K562 (cell line): ENCODE results near the gene ATG4D. TPM values are rescaled to one million over a fixed set of nuclear protein-coding genes. Genes with fewer than 3 reads are reported as not detected.

Experiments used
- microRNA counts: library from miRNA; unstranded; fragments of <30 nt; microRNA quantifications from one replicate; lab custom pipeline; 2016
- microRNA-seq: library from miRNA; unstranded; fragments of <30 nt; microRNA quantifications from one replicate; pipeline ENCODE4, GENCODE V29; 2018; ENCODE audit warnings: borderline microRNAs expressed
- polyA plus RNA-seq, 8 experiments: library from polyadenylated mRNA; depleted of rRNA in 4 of 8; stranded (reverse) in 5 of 8; unstranded in 3 of 8; fragments of >200 nt; fragmentation: Nextera tagmentation in 2 of 8; fragmentation: Illumina TruSeq in 1 of 8; extraction: Ambion mirVana in 2 of 8; extraction: Trizol in 1 of 8; gene quantifications; 2 replicates each; pipeline versions ENCODE4 v1.2.1 to v1.2.3, GENCODE V29; 2011 to 2014; ENCODE audit warnings: inconsistent platforms in 1 of 8, missing spikeins in 1 of 8
- small RNA-seq: library from RNA; depleted of rRNA; stranded (forward); fragments of <200 nt; gene quantifications from one replicate; pipeline ENCODE3, GENCODE V24; 2014
- total RNA-seq, 7 experiments: library from RNA; depleted of rRNA in 6 of 7; stranded (reverse); fragments of >200 nt in 6 of 7; fragmentation: Illumina TruSeq in 2 of 7; extraction: Trizol in 2 of 7; gene quantifications; 2 replicates each; pipeline versions ENCODE4 v1.2.1 to v1.2.3, GENCODE V29; 2011 to 2021; ENCODE audit warnings: low replicate concordance in 1 of 7

The ATG4D gene
- total and polyA plus RNA-seq, 9 of the 15 experiments (the other 6 are each of a cell fraction or from before 2014, with no cell fraction given): 0.51 to 66.1 (median 22.9) TPM

MicroRNAs encoded within 50 kb of the gene (microRNA counts, 767-probe panel; counts per million panel counts)
- microRNA hsa-miR-1238 (lab: Ali Mortazavi, UCI): not detected

Small RNA genes within 50 kb of the gene (microRNA-seq; reads per million reads assigned to microRNA genes)
- not detected for gene MIR1238

Small RNA genes within 50 kb of the gene (small RNA-seq; reads per million reads assigned to genes)
- gene MIR1238 (0.11 reads per million), gene RNU7-140P (not detected)

Other genes starting within 250 kb of the ATG4D start
Only the 7 nearest of the 16 such genes appear.
- 78.3 and 99.2 TPM in 2 replicates for gene KEAP1, start 40.5 kb upstream of the ATG4D start, total RNA-seq (2014; rRNA removed)
- 52.7 and 64.4 TPM in 2 replicates for gene KEAP1, start 40.5 kb upstream of the ATG4D start, total RNA-seq (2014; rRNA removed; fragmentation: Illumina TruSeq; extraction: Trizol)
- gene KEAP1, start 40.5 kb upstream of the ATG4D start, total RNA-seq (2015; rRNA removed; fragmentation: Illumina TruSeq; extraction: Trizol): 81.5 and 82.9 TPM in 2 replicates
- gene KEAP1, start 40.5 kb upstream of the ATG4D start, total RNA-seq (2021): 95.6 and 96.4 TPM in 2 replicates
- gene KEAP1, start 40.5 kb upstream of the ATG4D start, polyA plus RNA-seq (2011; rRNA removed): 62.6 and 72.0 TPM in 2 replicates
- 56.1 and 61.8 TPM in 2 replicates for gene KEAP1, start 40.5 kb upstream of the ATG4D start, polyA plus RNA-seq (2014; fragmentation: Illumina TruSeq; extraction: Trizol)
- gene KEAP1, start 40.5 kb upstream of the ATG4D start, polyA plus RNA-seq (2014; fragmentation: Nextera tagmentation; extraction: Ambion mirVana): 1 to 10 TPM; 2.1 to 8.3 TPM
- 64.3 and 67.5 TPM in 2 replicates for gene KEAP1, start 40.5 kb upstream of the ATG4D start, polyA plus RNA-seq (2014; rRNA removed)
- gene S1PR5, start 26.5 kb upstream of the ATG4D start, total RNA-seq (2014; rRNA removed): 0.18 and 0.37 TPM in 2 replicates
- 0.26 TPM in 1 of 2 replicates, not detected in the other for gene S1PR5, start 26.5 kb upstream of the ATG4D start, total RNA-seq (2014; rRNA removed; fragmentation: Illumina TruSeq; extraction: Trizol)
- gene S1PR5, start 26.5 kb upstream of the ATG4D start, total RNA-seq (2015; rRNA removed; fragmentation: Illumina TruSeq; extraction: Trizol): 0.11 TPM in 1 of 2 replicates, not detected in the other
- gene S1PR5, start 26.5 kb upstream of the ATG4D start, total RNA-seq (2021): 0.16 and 0.35 TPM in 2 replicates
- gene S1PR5, start 26.5 kb upstream of the ATG4D start, polyA plus RNA-seq (2011; rRNA removed): 0.14 and 0.54 TPM in 2 replicates
- gene S1PR5, start 26.5 kb upstream of the ATG4D start, polyA plus RNA-seq (2014; fragmentation: Illumina TruSeq; extraction: Trizol): 0.17 TPM in 1 of 2 replicates, not detected in the other
- under 1 TPM in 1 of 2 experiments, not detected in 1; 0.03 TPM for gene S1PR5, start 26.5 kb upstream of the ATG4D start, polyA plus RNA-seq (2014; fragmentation: Nextera tagmentation; extraction: Ambion mirVana)
- gene S1PR5, start 26.5 kb upstream of the ATG4D start, polyA plus RNA-seq (2014; rRNA removed): 0.12 and 0.49 TPM in 2 replicates
- gene KRI1, start 22.1 kb downstream of the ATG4D start, total RNA-seq (2014; rRNA removed): 44.6 and 50.3 TPM in 2 replicates
- gene KRI1, start 22.1 kb downstream of the ATG4D start, total RNA-seq (2014; rRNA removed; fragmentation: Illumina TruSeq; extraction: Trizol): 21.9 and 22.0 TPM in 2 replicates
- gene KRI1, start 22.1 kb downstream of the ATG4D start, total RNA-seq (2015; rRNA removed; fragmentation: Illumina TruSeq; extraction: Trizol): 24.7 and 25.0 TPM in 2 replicates
- 34.3 and 37.7 TPM in 2 replicates for gene KRI1, start 22.1 kb downstream of the ATG4D start, total RNA-seq (2021)
- gene KRI1, start 22.1 kb downstream of the ATG4D start, polyA plus RNA-seq (2011; rRNA removed): 20.0 and 22.8 TPM in 2 replicates
- gene KRI1, start 22.1 kb downstream of the ATG4D start, polyA plus RNA-seq (2014; fragmentation: Illumina TruSeq; extraction: Trizol): 35.2 and 37.7 TPM in 2 replicates
- gene KRI1, start 22.1 kb downstream of the ATG4D start, polyA plus RNA-seq (2014; fragmentation: Nextera tagmentation; extraction: Ambion mirVana): 1 to 10 TPM; 1.1 to 2.0 TPM
- 45.3 and 50.7 TPM in 2 replicates for gene KRI1, start 22.1 kb downstream of the ATG4D start, polyA plus RNA-seq (2014; rRNA removed)
- 1.7 and 2.7 TPM in 2 replicates for gene CDKN2D, start 25.1 kb downstream of the ATG4D start, total RNA-seq (2014; rRNA removed)
- 1.7 and 2.4 TPM in 2 replicates for gene CDKN2D, start 25.1 kb downstream of the ATG4D start, total RNA-seq (2014; rRNA removed; fragmentation: Illumina TruSeq; extraction: Trizol)
- 3.2 and 3.7 TPM in 2 replicates for gene CDKN2D, start 25.1 kb downstream of the ATG4D start, total RNA-seq (2015; rRNA removed; fragmentation: Illumina TruSeq; extraction: Trizol)
- 4.1 and 4.7 TPM in 2 replicates for gene CDKN2D, start 25.1 kb downstream of the ATG4D start, total RNA-seq (2021)
- 5.7 and 6.6 TPM in 2 replicates for gene CDKN2D, start 25.1 kb downstream of the ATG4D start, polyA plus RNA-seq (2011; rRNA removed)
- 3.7 and 4.0 TPM in 2 replicates for gene CDKN2D, start 25.1 kb downstream of the ATG4D start, polyA plus RNA-seq (2014; fragmentation: Illumina TruSeq; extraction: Trizol)
- gene CDKN2D, start 25.1 kb downstream of the ATG4D start, polyA plus RNA-seq (2014; fragmentation: Nextera tagmentation; extraction: Ambion mirVana): 1 to 10 TPM in 1 of 2 experiments, under 1 TPM in 1; 0.41 to 1.0 TPM
- 6.7 and 8.2 TPM in 2 replicates for gene CDKN2D, start 25.1 kb downstream of the ATG4D start, polyA plus RNA-seq (2014; rRNA removed)
- 0.59 TPM in 1 of 2 replicates, not detected in the other for gene AP1M2, start 43.4 kb downstream of the ATG4D start, total RNA-seq (2014; rRNA removed)
- 0.57 and 1.3 TPM in 2 replicates for gene AP1M2, start 43.4 kb downstream of the ATG4D start, total RNA-seq (2014; rRNA removed; fragmentation: Illumina TruSeq; extraction: Trizol)
- 0.15 TPM in 1 of 2 replicates, not detected in the other for gene AP1M2, start 43.4 kb downstream of the ATG4D start, total RNA-seq (2015; rRNA removed; fragmentation: Illumina TruSeq; extraction: Trizol)
- 0.33 and 0.40 TPM in 2 replicates for gene AP1M2, start 43.4 kb downstream of the ATG4D start, total RNA-seq (2021)
- 0.39 and 0.50 TPM in 2 replicates for gene AP1M2, start 43.4 kb downstream of the ATG4D start, polyA plus RNA-seq (2011; rRNA removed)
- 0.68 TPM in 1 of 2 replicates, not detected in the other for gene AP1M2, start 43.4 kb downstream of the ATG4D start, polyA plus RNA-seq (2014; fragmentation: Illumina TruSeq; extraction: Trizol)
- gene AP1M2, start 43.4 kb downstream of the ATG4D start, polyA plus RNA-seq (2014; fragmentation: Nextera tagmentation; extraction: Ambion mirVana): 1 to 10 TPM; 1.1 to 1.4 TPM
- 1.1 and 1.3 TPM in 2 replicates for gene AP1M2, start 43.4 kb downstream of the ATG4D start, polyA plus RNA-seq (2014; rRNA removed)
- gene SLC44A2, start 81.6 kb downstream of the ATG4D start, total RNA-seq (2014; rRNA removed): 6.8 and 14.4 TPM in 2 replicates
- 6.2 and 6.5 TPM in 2 replicates for gene SLC44A2, start 81.6 kb downstream of the ATG4D start, total RNA-seq (2014; rRNA removed; fragmentation: Illumina TruSeq; extraction: Trizol)
- 8.0 and 8.1 TPM in 2 replicates for gene SLC44A2, start 81.6 kb downstream of the ATG4D start, total RNA-seq (2015; rRNA removed; fragmentation: Illumina TruSeq; extraction: Trizol)
- 30.2 and 34.2 TPM in 2 replicates for gene SLC44A2, start 81.6 kb downstream of the ATG4D start, total RNA-seq (2021)
- 15.1 and 23.3 TPM in 2 replicates for gene SLC44A2, start 81.6 kb downstream of the ATG4D start, polyA plus RNA-seq (2011; rRNA removed)
- 26.3 and 33.0 TPM in 2 replicates for gene SLC44A2, start 81.6 kb downstream of the ATG4D start, polyA plus RNA-seq (2014; fragmentation: Illumina TruSeq; extraction: Trizol)
- gene SLC44A2, start 81.6 kb downstream of the ATG4D start, polyA plus RNA-seq (2014; fragmentation: Nextera tagmentation; extraction: Ambion mirVana): 1 to 10 TPM; 1.1 to 2.3 TPM
- gene SLC44A2, start 81.6 kb downstream of the ATG4D start, polyA plus RNA-seq (2014; rRNA removed): 12.4 and 16.7 TPM in 2 replicates
- 141 and 169 TPM in 2 replicates for gene ILF3, start 110.4 kb downstream of the ATG4D start, total RNA-seq (2014; rRNA removed)
- gene ILF3, start 110.4 kb downstream of the ATG4D start, total RNA-seq (2014; rRNA removed; fragmentation: Illumina TruSeq; extraction: Trizol): 122 and 125 TPM in 2 replicates
- 179 and 183 TPM in 2 replicates for gene ILF3, start 110.4 kb downstream of the ATG4D start, total RNA-seq (2015; rRNA removed; fragmentation: Illumina TruSeq; extraction: Trizol)
- 408 and 453 TPM in 2 replicates for gene ILF3, start 110.4 kb downstream of the ATG4D start, total RNA-seq (2021)
- gene ILF3, start 110.4 kb downstream of the ATG4D start, polyA plus RNA-seq (2011; rRNA removed): 175 and 376 TPM in 2 replicates
- gene ILF3, start 110.4 kb downstream of the ATG4D start, polyA plus RNA-seq (2014; fragmentation: Illumina TruSeq; extraction: Trizol): 342 and 395 TPM in 2 replicates
- gene ILF3, start 110.4 kb downstream of the ATG4D start, polyA plus RNA-seq (2014; fragmentation: Nextera tagmentation; extraction: Ambion mirVana): 10 to 100 TPM; 26.0 to 27.5 TPM
- gene ILF3, start 110.4 kb downstream of the ATG4D start, polyA plus RNA-seq (2014; rRNA removed): 231 and 240 TPM in 2 replicates